ENCODE measurements around the gene RRP36.
A peak's percentile ranks its signal among the peaks of the same experiment; 100 is the strongest.

Gene RRP36

GRCh38 chr6:43074847-43075669 is 53.6 kb downstream of the RRP36 start:
- no peak for DNase-seq

DNA sequence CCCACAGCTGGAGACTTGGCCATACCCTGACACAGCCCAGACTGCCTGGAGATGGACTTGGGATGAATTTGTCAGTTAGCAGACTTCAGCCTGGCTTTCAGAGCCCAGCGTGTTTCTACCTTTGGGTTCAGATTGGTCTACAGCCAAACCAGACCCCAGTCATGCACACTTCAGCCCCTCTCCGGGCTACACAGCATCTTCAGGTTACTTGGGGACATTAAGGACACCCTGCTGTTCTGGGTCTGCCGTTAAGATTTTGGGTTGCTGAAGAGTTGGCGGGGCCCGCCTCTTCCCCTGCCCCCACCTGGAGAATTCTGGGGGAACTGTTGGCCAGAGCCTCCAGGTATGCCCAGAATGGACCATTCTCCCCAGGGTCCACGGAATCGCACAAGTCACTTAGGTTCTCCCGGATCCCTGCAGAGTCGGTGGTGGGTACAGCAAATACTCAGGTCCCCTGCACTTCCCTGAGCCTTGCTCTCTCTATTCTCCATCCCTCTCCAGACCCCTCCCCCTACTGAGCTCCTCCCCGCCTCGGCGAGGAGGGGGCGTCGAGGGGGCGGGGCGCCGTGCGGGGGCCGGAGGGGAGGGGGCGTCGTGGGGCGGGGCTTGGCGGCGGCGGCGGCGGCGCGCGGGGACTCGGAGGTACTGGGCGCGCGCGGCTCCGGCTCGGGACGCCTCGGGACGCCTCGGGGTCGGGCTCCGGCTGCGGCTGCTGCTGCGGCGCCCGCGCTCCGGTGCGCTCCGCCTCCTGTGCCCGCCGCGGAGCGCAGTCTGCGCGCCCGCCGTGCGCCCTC is 54.4 kb downstream of the RRP36 start, which contains the start of gene PTK7:
PTK7 (plus strand) TSS at position 645 of the 794 bp plus-strand sequence. CDS start 175 bp downstream, outside the sequence.
- peak; percentile 67 for DNase-seq

DNA sequence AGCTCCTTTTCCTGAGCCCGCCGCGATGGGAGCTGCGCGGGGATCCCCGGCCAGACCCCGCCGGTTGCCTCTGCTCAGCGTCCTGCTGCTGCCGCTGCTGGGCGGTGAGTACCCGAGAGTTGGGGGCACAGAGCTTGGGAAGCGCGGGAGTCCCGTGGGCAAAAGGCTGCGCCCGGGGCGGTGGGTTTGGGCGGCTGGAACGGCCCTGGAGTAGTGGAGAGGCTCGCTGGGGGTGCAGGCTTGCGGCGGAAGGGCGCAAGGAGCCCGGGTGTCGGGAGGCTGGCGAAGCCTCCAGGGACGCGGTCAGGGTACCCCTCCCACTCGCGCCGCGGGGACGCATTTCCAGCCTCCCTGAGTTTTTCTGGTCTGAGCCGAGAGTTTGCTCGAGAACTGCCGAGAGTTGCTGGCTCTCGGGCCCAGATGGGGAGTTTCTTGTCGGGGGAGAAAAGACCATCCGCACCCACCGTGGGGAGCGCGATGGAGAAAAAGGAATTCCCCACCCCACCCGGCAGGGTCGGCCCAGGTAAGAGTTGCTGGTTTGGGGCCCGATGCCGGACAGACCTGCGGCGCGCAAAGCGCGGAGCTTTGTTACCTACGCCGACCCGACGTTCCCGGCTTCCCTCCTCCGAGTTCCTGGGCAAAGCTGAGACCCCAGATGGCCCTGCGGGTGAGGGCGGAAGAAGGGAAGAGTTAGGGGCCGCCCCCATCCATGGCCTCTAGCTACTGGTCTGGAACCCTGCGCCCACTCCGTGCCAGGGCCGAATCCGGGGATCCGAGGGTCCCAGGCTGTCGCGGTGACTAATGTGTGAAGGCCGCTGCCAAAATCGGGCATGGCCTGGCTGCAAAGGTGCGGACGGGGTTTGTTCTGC is 55.3 kb downstream of the RRP36 start:
- no peak for DNase-seq

GRCh38 chr6:43077333-43077809 is 55.9 kb downstream of the RRP36 start:
- no peak for DNase-seq

- DNase-seq = no peak
These were observed 56.6 kb downstream of the RRP36 start for GRCh38 chr6:43077981-43078511.

DNA sequence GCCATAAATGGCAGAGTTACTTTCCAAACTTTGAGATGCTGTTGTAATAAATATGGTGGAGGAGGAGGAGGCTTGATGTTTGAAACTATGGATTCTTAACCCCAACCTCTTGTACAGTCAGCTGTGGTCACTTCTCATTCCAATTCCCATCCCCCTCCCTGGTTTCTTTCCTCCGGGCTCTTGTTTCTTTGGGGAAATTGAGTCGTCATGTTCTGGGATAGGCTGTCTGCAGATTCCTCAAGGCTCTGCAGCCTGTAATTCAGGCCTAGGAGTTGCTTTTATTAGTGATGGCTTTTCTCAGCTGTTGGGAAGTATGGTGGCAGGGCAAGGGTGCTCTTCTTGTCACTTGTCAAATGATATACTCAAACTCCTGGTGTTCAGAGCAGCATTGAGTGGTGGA is 57.3 kb downstream of the RRP36 start:
- no peak for DNase-seq

Measured in amniotic stem cell (primary cell).